Measurements from ENCODE around the gene THOC6. TPM values are rescaled to one million over a fixed set of nuclear protein-coding genes. Genes with fewer than 3 reads are reported as not detected.

The THOC6 gene
- total and polyA plus RNA-seq, 9 donors = 3.5 to 21.0 (median 15.2) TPM

Small RNAs within 50 kb of the gene (small RNA-seq; reads per million reads assigned to genes)
- not detected for gene LINC00514

Other genes with a start within 250 kb of the THOC6 start
- 100 to 1,000 TPM; 136 to 498 (median 172) TPM for gene ELOB, start 246.8 kb upstream of the THOC6 start, total RNA-seq
- 100 to 1,000 TPM in 1 of 2 donors, 1 to 10 TPM in 1; 8.9 to 385 TPM for gene ELOB, start 246.8 kb upstream of the THOC6 start, polyA plus RNA-seq
- gene PRSS33, start 236.5 kb upstream of the THOC6 start, total RNA-seq = 10 to 100 TPM in 1 of 7 donors, 1 to 10 TPM in 1, under 1 TPM in 3, not detected in 2; 0.36 to 26.8 (median 0.82) TPM
- gene PRSS33, start 236.5 kb upstream of the THOC6 start, polyA plus RNA-seq = not detected
- under 1 TPM in 1 of 7 donors, not detected in 6; 0.20 TPM for gene PRSS41, start 225.6 kb upstream of the THOC6 start, total RNA-seq
- gene PRSS41, start 225.6 kb upstream of the THOC6 start, polyA plus RNA-seq = not detected
- 1 to 10 TPM in 3 of 7 donors, under 1 TPM in 1, not detected in 3; 0.87 to 9.3 (median 2.4) TPM for gene PRSS21, start 206.8 kb upstream of the THOC6 start, total RNA-seq
- gene PRSS21, start 206.8 kb upstream of the THOC6 start, polyA plus RNA-seq = under 1 TPM in 1 of 2 donors, not detected in 1; 0.53 TPM
- 1 to 10 TPM in 1 of 7 donors, under 1 TPM in 3, not detected in 3; 0.32 to 1.0 (median 0.45) TPM for gene ZG16B, start 193.7 kb upstream of the THOC6 start, total RNA-seq
- 1 to 10 TPM in 1 of 2 donors, under 1 TPM in 1; 0.28 to 1.8 TPM for gene ZG16B, start 193.7 kb upstream of the THOC6 start, polyA plus RNA-seq
- 1 to 10 TPM in 4 of 7 donors, under 1 TPM in 1, not detected in 2; 0.60 to 7.2 (median 1.3) TPM for gene PRSS22, start 165.9 kb upstream of the THOC6 start, total RNA-seq
- gene PRSS22, start 165.9 kb upstream of the THOC6 start, polyA plus RNA-seq = under 1 TPM in 1 of 2 donors, not detected in 1; 0.10 TPM
- gene FLYWCH2, start 140.8 kb upstream of the THOC6 start, total RNA-seq = 10 to 100 TPM; 24.7 to 46.0 (median 30.6) TPM
- gene FLYWCH2, start 140.8 kb upstream of the THOC6 start, polyA plus RNA-seq = 10 to 100 TPM in 1 of 2 donors, 1 to 10 TPM in 1; 3.0 to 50.9 TPM
- 10 to 100 TPM; 31.4 to 66.9 (median 55.3) TPM for gene FLYWCH1, start 112.1 kb upstream of the THOC6 start, total RNA-seq
- 10 to 100 TPM in 1 of 2 donors, 1 to 10 TPM in 1; 2.2 to 37.2 TPM for gene FLYWCH1, start 112.1 kb upstream of the THOC6 start, polyA plus RNA-seq
- under 1 TPM in 4 of 7 donors, not detected in 3; 0.18 to 0.57 (median 0.23) TPM for gene KREMEN2, start 59.8 kb upstream of the THOC6 start, total RNA-seq
- not detected for gene KREMEN2, start 59.8 kb upstream of the THOC6 start, polyA plus RNA-seq
- gene PAQR4, start 54.7 kb upstream of the THOC6 start, total RNA-seq = 1 to 10 TPM in 4 of 7 donors, under 1 TPM in 3; 0.30 to 5.7 (median 2.4) TPM
- gene PAQR4, start 54.7 kb upstream of the THOC6 start, polyA plus RNA-seq = 1 to 10 TPM; 1.4 to 1.5 TPM
- 1 to 10 TPM in 3 of 7 donors, under 1 TPM in 2, not detected in 2; 0.23 to 2.6 (median 1.1) TPM for gene PKMYT1, start 43.6 kb upstream of the THOC6 start, total RNA-seq
- gene PKMYT1, start 43.6 kb upstream of the THOC6 start, polyA plus RNA-seq = under 1 TPM in 1 of 2 donors, not detected in 1; 0.52 TPM
- gene CLDN9, start 11.1 kb upstream of the THOC6 start, total RNA-seq = under 1 TPM in 4 of 7 donors, not detected in 3; 0.11 to 0.24 (median 0.19) TPM
- not detected for gene CLDN9, start 11.1 kb upstream of the THOC6 start, polyA plus RNA-seq
- 1 to 10 TPM in 1 of 7 donors, not detected in 6; 1.8 TPM for gene CLDN6, start 5.9 kb upstream of the THOC6 start, total RNA-seq
- not detected for gene CLDN6, start 5.9 kb upstream of the THOC6 start, polyA plus RNA-seq
- gene TNFRSF12A, start 3.7 kb upstream of the THOC6 start, total RNA-seq = 10 to 100 TPM in 2 of 7 donors, 1 to 10 TPM in 5; 3.7 to 52.5 (median 8.6) TPM
- gene TNFRSF12A, start 3.7 kb upstream of the THOC6 start, polyA plus RNA-seq = 1 to 10 TPM; 7.9 to 8.1 TPM
- gene HCFC1R1, start 93 bp upstream of the THOC6 start, total RNA-seq = 10 to 100 TPM; 15.9 to 73.1 (median 55.1) TPM
- 10 to 100 TPM; 27.5 to 82.0 TPM for gene HCFC1R1, start 93 bp upstream of the THOC6 start, polyA plus RNA-seq
- 10 to 100 TPM in 1 of 7 donors, 1 to 10 TPM in 2, under 1 TPM in 2, not detected in 2; 0.89 to 21.9 (median 1.7) TPM for gene BICDL2, start 12.9 kb downstream of the THOC6 start, total RNA-seq
- under 1 TPM in 1 of 2 donors, not detected in 1; 0.02 TPM for gene BICDL2, start 12.9 kb downstream of the THOC6 start, polyA plus RNA-seq
- gene MMP25, start 22.5 kb downstream of the THOC6 start, total RNA-seq = under 1 TPM in 6 of 7 donors, not detected in 1; 0.15 to 0.72 (median 0.61) TPM
- gene MMP25, start 22.5 kb downstream of the THOC6 start, polyA plus RNA-seq = under 1 TPM; 0.17 to 0.59 TPM
- gene IL32, start 41.6 kb downstream of the THOC6 start, total RNA-seq = 10 to 100 TPM in 4 of 7 donors, 1 to 10 TPM in 3; 3.8 to 24.7 (median 10.6) TPM
- gene IL32, start 41.6 kb downstream of the THOC6 start, polyA plus RNA-seq = 10 to 100 TPM; 23.9 to 54.9 TPM
- gene ZSCAN10, start 75.3 kb downstream of the THOC6 start, total RNA-seq = under 1 TPM in 2 of 7 donors, not detected in 5; 0.47 to 0.69 TPM
- under 1 TPM in 1 of 2 donors, not detected in 1; 0.06 TPM for gene ZSCAN10, start 75.3 kb downstream of the THOC6 start, polyA plus RNA-seq
- 10 to 100 TPM; 10.7 to 16.3 (median 15.6) TPM for gene ZNF205, start 88.6 kb downstream of the THOC6 start, total RNA-seq
- 10 to 100 TPM in 1 of 2 donors, 1 to 10 TPM in 1; 3.0 to 22.1 TPM for gene ZNF205, start 88.6 kb downstream of the THOC6 start, polyA plus RNA-seq
- gene ZNF213, start 111.0 kb downstream of the THOC6 start, total RNA-seq = 10 to 100 TPM in 5 of 7 donors, 1 to 10 TPM in 2; 4.7 to 18.9 (median 12.2) TPM
- 10 to 100 TPM in 1 of 2 donors, under 1 TPM in 1; 0.95 to 10.7 TPM for gene ZNF213, start 111.0 kb downstream of the THOC6 start, polyA plus RNA-seq
- gene OR1F1, start 164.2 kb downstream of the THOC6 start, total RNA-seq = not detected
- gene OR1F1, start 164.2 kb downstream of the THOC6 start, polyA plus RNA-seq = not detected
- gene ZNF200, start 211.1 kb downstream of the THOC6 start, total RNA-seq = 1 to 10 TPM; 7.3 to 9.2 (median 7.5) TPM
- 1 to 10 TPM; 4.8 to 8.3 TPM for gene ZNF200, start 211.1 kb downstream of the THOC6 start, polyA plus RNA-seq
- gene MEFV, start 232.6 kb downstream of the THOC6 start, total RNA-seq = under 1 TPM; 0.20 to 0.84 (median 0.46) TPM
- under 1 TPM; 0.11 to 0.53 TPM for gene MEFV, start 232.6 kb downstream of the THOC6 start, polyA plus RNA-seq

Measured in ovary (tissue), 9 donors.